Pons (tissue), 1 donor: ENCODE data around the gene LAMC3.

Experiments used
- DNase-seq: peaks from one replicate; pipeline ENCODE4 v3.0.0-alpha.2; 2016; ENCODE audit warnings: low spot score

LAMC3 gene

DNA sequence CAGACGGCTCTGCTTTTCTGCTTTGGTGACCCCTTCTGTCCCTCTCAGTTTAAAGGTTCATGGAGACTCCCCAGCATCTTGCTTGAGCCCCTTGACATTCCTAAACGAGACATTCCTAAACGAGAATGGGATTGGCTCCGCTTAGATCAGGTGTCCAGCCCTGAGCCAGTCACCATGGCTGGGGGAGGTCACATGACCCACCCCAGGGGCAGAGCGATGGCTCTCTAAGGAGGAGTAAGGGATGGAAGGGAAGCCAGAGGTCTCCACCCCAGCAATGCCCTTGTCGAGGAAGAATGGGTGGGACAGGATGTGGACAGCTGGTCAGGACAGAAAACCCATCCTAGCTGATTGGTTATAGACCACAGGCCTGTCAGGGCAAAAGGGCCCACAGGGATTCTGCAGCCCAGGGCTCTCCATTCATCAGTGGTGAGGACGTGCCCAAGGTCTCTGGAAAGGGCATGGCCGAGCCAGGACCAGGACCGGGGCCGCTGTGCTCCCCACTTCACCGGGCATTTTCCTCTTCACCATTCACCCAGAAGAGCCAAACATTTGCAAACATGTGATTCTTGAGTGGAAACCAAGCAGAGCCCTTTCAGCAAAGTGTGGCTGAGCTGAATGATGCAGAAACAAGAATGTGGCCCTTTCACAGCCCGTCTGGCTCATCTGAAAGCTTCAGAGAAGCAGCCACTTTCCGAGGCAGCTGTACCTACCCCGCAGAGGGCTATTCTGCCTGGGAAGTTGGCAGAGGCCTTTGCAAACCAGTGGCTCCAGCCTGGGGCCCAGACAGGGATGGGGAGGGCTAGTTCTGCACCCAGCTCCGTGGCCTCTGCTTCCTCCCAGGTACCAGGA lies 67.6 kb downstream of the LAMC3 start:
- DNase-seq, result peak; percentile 72

DNA sequence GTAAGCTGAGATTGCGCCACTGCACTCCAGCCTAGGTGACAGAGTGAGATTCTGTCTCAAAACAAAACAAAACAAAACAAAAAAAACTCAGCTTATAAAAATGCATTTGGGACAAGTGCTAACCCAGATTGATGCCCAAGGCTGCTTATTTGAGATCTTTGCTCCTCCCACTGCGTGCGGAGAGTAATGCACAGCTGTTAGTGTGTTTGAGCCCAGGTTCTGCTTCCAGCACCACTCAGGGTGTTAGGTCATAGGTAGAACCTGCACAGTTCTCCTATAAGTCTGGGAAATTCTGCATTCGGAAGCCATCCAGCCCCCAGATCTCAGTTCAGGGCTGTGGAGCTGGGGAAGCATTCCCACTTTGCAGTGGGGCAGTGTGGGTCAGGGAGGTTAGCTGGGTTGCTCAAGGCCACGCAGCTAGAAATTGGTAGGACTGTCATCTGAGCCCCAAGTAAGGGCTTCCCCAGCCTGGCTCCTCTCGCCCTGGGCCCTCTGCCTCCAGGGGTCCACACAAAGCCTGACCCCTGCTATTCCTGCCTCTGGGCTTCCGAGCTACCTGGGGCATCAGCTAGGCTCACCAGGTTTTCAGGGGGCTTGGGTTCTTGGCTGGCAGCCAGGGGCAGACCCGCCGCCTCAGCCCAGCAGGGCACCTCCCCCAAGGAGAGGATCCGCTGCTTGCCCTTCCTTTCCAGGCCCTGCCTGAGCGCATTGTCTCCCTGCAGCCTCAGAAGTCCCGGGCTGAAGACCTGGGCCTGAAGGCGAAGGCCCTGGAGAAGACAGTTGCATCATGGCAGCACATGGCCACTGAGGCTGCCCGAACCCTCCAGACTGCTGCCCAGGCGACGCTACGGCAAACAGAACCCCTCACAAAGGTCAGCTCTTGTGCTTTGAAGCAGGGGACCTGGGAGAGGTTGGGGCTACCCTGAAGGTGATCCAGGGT lies 69.7 kb downstream of the LAMC3 start:
- no peak for DNase-seq

DNA sequence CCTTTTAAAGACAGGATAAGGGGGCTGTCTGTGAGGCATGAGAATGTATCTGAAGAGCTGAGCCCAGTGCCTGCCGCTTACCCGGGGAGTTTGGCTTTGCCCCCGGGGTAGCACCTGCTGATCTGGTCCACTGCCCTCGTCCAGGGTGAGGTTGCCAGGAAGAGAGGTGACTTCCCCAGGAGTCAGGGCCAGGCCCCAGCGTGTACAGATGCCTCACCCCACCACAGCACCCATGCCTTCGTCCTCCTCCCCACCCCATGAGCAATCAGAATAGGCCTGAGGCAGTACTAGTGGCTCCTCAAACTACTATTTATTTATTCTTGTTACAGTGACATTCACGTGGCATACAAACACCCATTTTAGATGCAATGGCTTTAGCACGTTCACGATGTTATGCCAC lies 71.6 kb downstream of the LAMC3 start:
- no peak for DNase-seq

DNA sequence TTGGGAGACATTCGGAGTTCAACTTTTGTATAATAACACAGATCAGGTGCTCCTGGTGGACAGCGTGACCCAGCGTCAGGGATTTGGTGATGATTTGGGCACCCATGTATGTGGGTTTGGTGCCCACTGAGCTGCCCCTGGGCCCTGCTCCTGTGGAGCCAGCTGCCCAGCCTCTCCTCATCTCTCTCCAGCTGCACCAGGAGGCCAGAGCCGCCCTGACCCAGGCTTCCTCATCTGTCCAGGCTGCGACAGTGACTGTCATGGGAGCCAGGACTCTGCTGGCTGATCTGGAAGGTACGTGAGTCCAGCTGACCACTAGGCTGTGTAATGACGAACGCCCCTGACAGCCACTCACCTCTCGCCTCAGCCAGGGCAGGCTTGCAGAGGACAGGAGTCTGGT lies 72.9 kb downstream of the LAMC3 start:
- DNase-seq, result no peak

DNA sequence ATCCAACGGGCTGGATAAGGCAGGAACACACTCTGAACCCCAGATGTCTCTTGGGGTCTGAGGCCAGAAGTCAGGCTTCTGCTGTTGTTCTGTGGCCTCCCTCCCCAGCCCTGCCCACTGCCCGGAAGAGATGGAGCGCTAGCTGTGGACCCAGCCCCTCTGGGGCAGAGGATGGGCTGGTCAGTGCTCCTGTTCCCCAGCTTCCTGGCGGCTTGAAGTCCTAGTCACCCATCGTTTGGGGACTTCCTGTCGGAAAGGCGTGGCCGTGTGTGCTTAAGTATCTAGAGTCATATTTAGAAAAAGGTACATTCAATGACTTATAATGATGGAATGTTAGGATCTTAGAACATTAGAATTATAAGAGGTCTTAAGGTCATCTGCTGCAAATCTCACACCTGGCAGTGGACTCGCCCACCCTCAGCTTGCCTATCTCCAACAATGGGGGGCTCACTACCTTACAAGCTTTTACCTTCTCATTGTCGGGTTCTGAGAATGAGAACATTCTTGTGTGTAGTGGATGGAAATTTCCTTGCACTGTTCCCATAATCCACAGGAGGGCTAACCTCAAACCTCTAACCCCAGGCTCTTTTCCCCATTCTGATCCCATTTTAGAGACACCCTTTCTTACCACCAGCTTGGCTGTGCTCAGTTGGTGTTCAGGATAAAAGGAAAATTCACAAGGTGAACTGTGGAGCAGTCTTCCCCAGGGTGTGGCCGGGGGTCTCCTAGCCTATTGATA lies 74.0 kb downstream of the LAMC3 start:
- DNase-seq, result no peak

DNA sequence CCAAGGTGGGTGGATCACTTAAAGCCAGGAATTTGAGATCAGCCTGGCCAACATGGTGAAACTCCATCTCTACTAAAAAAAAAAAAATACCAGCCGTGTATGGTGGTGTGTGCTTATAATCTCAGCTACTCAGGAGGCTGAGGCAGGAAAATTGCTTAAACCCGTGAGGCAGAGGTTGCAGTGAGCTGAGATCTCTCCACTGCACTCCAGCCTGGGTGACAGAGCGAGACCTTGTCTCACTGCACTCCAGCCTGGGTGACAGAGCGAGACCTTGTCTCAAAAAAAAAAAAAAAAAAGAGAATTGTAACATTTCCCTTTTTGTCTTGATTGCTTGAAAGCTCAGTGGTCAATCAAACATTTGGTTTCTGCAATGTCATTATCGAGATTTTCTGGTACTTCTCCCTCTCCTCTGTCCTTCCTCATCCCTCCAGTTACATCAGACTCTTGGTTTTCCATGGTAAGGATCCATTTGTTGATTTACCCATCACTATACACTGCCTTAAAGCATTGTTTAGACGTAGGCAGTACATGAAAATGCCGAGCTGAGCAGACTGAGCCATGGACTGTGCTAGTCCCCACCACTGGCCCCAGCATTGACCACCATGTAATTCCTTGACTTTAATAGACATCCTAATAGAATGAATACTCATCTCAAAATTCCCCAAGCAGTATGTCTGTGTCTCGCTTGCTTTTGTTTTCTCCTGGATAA lies 75.8 kb downstream of the LAMC3 start:
- no peak for DNase-seq

DNA sequence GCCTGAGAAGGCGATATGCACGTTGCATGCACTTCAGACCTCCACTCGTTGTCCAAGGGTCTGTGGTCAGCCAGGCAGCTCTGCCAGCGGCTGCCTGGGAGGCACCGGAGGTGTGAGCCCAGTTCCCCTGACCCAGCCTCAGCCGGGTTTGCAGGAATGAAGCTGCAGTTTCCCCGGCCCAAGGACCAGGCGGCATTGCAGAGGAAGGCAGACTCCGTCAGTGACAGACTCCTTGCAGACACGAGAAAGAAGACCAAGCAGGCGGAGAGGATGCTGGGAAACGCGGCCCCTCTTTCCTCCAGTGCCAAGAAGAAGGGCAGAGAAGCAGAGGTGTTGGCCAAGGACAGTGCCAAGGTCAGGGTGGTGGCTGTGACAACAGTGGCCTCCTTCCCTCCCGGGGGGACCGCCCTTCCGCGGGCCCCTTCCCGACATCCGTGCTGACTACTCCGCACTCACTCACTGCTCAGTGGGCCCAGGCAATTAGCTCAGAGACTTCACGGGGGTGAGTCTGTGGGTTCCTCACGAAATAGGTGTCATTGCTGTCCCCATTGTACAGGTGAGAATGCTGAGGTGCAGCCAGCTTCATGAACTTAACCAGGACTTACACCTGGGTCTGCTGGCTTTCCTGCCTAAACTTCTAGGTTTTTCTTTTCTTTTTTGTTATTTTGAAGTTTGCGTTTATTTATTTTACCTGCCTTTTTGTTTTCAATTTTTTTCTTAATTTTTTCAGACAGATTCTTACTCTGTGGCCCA lies 76.6 kb downstream of the LAMC3 start:
- no peak for DNase-seq

DNA sequence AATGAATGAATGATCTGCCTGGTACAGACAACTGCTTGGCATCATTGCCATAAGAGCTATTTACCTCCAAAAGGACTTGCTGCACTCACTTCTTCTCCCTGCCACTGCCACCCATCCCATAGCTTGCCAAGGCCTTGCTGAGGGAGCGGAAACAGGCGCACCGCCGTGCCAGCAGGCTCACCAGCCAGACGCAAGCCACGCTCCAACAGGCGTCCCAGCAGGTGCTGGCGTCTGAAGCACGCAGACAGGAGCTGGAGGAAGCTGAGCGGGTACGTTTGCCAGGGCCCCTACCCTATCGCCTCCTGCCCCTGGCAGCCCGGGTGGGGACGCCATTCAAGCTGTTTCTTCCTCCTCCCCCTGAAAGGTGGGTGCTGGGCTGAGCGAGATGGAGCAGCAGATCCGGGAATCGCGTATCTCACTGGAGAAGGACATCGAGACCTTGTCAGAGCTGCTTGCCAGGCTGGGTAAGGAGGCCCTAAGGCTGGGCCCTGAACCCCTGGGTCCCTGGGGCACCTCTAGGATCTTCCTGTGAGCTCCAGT lies 78.5 kb downstream of the LAMC3 start:
- no peak for DNase-seq

DNA sequence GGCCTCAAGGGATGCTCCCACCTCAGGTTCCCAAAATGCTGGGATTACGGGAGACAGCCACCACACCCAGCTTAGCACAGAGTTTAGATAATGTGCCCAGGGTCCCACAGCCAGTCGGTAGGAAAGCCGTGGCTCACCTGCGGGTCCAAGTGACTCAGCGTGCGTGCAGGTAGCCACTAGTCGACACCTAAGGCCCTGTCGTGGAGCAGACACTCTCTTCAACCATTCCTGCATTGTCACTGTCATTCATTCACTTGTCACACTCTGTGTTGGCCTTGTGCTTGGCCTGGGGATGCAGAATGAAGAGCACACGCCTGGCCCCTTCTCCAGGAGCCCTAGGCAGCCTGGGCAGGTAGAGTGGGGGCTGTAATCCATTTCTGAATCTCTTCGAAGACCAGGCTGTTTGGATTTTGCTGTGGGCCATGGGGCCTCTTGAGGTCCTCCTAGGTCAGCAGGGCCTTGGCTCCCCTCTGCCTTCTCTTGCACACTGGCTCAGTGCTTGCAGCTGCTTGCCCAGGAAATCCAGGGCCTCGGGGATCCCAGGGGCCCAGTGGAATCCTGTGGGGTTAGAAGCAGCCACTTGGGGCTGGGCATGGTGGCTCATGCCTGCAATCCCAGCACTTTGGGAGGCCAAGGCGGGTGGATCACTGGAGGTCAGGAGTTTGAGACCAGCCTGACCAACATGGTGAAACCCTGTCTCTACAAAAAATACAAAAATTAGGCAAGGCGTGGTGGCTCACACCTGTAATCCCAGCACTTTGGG lies 81.2 kb downstream of the LAMC3 start:
- DNase-seq, result no peak

DNA sequence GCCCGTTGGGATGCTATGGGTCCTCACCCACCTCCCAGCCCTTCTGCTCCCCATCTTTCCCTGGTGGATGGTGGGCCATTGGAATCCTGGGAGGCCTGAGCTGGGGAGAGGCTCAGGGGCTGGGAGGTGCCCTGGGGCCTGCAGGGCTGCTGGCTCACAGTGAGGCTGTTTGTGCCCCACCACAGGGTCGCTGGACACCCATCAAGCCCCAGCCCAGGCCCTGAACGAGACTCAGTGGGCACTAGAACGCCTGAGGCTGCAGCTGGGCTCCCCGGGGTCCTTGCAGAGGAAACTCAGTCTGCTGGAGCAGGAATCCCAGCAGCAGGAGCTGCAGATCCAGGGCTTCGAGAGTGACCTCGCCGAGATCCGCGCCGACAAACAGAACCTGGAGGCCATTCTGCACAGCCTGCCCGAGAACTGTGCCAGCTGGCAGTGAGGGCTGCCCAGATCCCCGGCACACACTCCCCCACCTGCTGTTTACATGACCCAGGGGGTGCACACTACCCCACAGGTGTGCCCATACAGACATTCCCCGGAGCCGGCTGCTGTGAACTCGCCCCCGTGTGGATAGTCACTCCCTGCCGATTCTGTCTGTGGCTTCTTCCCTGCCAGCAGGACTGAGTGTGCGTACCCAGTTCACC lies 82.5 kb downstream of the LAMC3 start:
- no peak for DNase-seq

DNA sequence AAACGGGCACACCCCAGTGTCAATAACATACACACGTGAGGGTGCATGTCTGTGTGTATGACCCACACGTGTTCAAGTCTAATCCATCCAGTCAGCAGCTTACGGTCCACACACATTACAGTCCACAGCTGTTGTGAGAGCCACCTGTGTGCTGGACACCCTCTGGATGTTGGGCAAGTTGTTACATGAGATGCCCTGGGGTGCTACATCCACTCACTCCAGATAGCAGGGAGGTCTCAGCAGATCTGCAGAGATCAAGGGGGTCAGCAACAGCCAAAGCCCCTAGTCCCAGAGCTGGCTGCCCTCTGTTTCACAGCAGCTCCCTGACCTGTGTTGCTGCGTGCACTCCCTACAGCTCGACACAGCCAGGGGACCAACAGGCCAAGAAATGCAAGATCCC lies 83.1 kb downstream of the LAMC3 start:
- DNase-seq, result no peak

DNA sequence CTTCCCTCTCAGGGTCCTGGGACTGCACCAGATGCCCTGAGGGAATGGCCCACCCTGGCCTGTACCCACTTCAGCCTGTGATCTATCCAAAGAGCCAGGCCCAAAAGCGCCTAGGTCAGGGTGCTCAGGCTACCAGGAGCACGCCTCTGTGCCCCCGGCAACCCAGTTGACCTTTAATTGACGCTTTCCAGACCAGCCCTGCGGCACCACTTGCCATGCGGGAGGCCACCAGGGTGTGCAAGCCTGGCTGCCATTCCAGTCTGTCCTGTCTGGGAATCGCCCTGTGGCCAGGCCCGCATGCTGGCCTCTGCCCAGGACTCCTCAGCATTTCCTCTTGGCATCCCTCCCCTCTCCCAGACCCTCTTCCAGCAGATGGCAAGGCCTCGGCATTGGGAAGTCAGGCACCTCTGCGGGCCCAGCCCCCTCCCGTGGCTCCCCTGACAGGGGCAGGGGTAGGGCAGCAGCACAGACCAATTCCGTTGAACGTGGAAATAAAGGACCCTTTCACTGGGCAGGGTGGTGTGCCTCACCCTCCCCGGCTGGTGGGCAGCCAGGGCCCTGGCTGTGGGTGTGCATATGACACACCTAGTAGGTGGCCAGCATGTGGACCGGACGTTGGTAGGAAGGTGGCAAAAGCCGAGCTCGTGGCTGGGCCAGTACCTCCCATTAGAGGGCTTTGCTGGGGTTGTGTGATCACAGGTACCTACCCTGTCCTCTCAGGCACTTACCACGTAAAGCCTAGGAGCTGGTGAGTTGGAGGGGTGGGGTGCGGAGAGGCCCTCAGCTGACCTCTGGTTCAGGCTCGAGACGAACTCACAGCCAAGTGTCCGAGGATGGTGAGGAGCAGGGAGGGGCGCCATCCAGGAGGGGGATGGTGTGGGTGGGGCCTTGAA lies 83.8 kb downstream of the LAMC3 start:
- DNase-seq, result no peak

DNA sequence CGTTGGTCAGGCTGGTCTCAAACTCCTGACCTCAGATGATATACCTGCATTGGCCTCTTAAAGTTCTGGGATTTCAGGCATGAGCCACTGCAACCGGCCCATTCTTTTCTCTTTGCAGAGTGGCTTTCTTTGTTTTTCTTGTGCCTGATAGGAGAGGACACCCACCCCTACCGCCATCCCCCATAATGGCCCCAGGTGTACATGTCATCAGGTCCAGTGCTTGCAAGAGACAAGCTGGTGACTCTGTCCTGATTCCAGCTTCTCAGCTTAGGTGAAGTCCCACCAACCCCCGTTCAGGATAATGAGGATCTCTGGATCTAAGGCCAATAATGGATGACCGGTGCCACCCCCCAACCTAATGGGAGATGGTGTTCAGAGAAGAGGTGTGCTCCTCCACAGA lies 85.0 kb downstream of the LAMC3 start:
- no peak for DNase-seq

DNA sequence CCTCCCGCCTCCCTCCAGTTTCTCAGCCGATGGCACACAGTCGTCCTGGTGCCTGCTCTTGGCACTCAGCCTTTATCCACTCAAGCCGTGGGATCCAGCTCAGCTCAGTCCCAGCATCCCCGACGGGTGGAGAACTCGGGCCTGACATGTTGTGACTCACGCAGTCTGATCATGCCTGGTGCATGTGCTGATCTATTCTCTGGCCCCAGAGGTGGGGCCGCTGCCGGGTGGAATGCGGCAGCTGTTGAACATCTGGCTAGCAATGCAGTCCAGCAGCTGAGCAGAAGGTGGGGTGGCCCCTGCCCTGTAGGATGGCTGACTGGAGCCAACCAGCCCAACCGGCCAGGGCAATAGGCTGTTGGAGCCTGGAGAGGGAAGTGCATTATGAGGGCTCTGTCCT lies 85.6 kb downstream of the LAMC3 start:
- DNase-seq, result no peak

DNA sequence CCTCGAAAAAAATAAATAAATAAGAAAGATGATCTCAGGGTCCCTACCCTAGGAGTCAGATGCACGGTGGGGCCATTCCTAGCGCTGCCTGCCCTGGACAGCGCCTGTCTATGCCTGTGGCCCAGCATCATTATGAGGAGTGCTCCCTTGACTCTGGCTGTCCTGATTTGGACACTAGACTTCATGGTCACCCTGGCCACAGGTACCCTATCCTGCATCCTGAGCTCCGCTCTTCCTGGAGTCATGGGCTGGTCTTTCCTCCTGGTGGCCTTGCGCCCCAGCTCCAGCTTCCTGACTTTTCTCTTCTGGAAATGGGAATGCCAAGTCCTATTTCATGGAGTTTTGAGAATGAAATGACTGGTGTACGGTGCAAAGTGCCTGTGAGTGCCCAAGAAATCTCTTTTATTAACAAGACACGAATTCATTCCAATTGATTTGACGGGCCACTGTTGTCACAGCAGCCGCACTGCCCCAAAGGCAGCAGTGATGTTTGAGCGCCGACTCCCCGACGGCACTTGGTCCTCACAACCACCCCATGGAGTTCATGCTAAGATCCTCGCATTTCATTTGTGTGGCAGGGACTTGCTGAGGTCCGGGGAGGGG lies 86.8 kb downstream of the LAMC3 start:
- DNase-seq, result no peak

DNA sequence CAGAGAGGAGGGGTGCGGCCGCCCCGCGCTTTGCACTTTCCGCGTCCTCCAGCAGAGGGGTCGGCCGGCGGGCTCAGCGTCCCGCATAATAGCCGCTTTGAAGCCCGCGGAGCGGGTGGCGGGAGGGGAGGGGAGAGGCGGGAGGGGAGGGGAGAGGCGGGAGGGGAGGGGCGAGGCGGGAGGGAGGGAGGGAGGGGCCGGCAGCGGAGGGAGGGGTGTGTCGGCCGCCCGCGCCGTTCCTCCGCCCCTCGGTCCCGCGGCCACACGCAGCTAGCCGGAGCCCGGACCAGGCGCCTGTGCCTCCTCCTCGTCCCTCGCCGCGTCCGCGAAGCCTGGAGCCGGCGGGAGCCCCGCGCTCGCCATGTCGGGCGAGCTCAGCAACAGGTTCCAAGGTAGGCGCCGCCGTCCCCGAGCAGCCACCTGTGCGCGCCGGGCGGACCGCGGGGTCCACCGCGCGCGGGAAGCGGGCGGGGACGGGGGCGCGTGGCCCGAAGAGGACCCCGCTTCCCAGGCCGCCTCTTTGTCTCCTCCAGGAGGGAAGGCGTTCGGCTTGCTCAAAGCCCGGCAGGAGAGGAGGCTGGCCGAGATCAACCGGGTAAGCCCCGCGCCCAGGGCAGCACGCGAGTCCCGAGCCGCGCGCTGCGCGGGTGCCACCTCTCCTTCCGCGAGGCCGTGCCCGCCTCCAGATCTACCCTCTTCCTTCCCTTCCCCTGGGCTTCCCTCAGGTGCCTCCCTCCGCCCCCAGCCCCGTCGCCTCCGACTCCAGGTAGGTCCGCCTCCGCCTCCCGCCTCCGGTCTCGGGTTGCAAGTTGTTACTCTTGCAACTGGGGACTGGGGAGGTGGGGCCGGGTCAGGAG lies 87.5 kb downstream of the LAMC3 start, which contains the start of gene AIF1L:
AIF1L (plus strand) TSS at position 263 of the 857 bp plus-strand sequence; CDS start at position 362, 99 bp downstream.
- peak; percentile 71 for DNase-seq
